Measurements from ENCODE around the gene EMP1.

Gene EMP1

GRCh38 chr12:13196130-13196921, at the start of gene EMP1:
EMP1 (plus strand) TSS chr12:13196726; CDS start chr12:13211511, 14,785 bp downstream.
- no peak for DNase-seq (ENCODE audit: low read depth)

GRCh38 chr12:13147688-13148484, 48.6 kb upstream of the EMP1 start:
- no peak for DNase-seq (ENCODE audit: low read depth)

GRCh38 chr12:13148485-13148847, 48.1 kb upstream of the EMP1 start:
- DNase-seq (ENCODE audit: low read depth): no peak

GRCh38 chr12:13149411-13149810, 47.1 kb upstream of the EMP1 start:
- no peak for DNase-seq (ENCODE audit: low read depth)

GRCh38 chr12:13152281-13152680, 44.2 kb upstream of the EMP1 start:
- no peak for DNase-seq (ENCODE audit: low read depth)

- DNase-seq (ENCODE audit: low read depth): no peak
Measured at GRCh38 chr12:13152756-13153155, 43.8 kb upstream of the EMP1 start.

- no peak for DNase-seq (ENCODE audit: low read depth)
Measured at GRCh38 chr12:13153180-13153579, 43.3 kb upstream of the EMP1 start.

GRCh38 chr12:13154027-13154538, 42.4 kb upstream of the EMP1 start:
- DNase-seq (ENCODE audit: low read depth): no peak

GRCh38 chr12:13154831-13155230, 41.7 kb upstream of the EMP1 start:
- no peak for DNase-seq (ENCODE audit: low read depth)

GRCh38 chr12:13156277-13156676, 40.2 kb upstream of the EMP1 start:
- DNase-seq (ENCODE audit: low read depth): no peak

GRCh38 chr12:13161172-13161571, 35.4 kb upstream of the EMP1 start:
- no peak for DNase-seq (ENCODE audit: low read depth)

- no peak for DNase-seq (ENCODE audit: low read depth)
Measured at GRCh38 chr12:13162904-13163303, 33.6 kb upstream of the EMP1 start.

GRCh38 chr12:13163868-13164635, 32.5 kb upstream of the EMP1 start:
- DNase-seq (ENCODE audit: low read depth): no peak

- no peak for DNase-seq (ENCODE audit: low read depth)
Measured at GRCh38 chr12:13164921-13165616, 31.5 kb upstream of the EMP1 start.

GRCh38 chr12:13165617-13166041, 30.9 kb upstream of the EMP1 start:
- no peak for DNase-seq (ENCODE audit: low read depth)

- DNase-seq (ENCODE audit: low read depth): no peak
Measured at GRCh38 chr12:13167226-13167625, 29.3 kb upstream of the EMP1 start.

- DNase-seq (ENCODE audit: low read depth): no peak
Measured at GRCh38 chr12:13167906-13168305, 28.6 kb upstream of the EMP1 start.

- no peak for DNase-seq (ENCODE audit: low read depth)
Measured at GRCh38 chr12:13169272-13169671, 27.3 kb upstream of the EMP1 start.

- no peak for DNase-seq (ENCODE audit: low read depth)
Measured at GRCh38 chr12:13170892-13171490, 25.5 kb upstream of the EMP1 start.

GRCh38 chr12:13171921-13172859, 24.3 kb upstream of the EMP1 start:
- no peak for DNase-seq (ENCODE audit: low read depth)

Measured in CMK (cell line).